Measurements from ENCODE around the gene CDH12. TPM values are rescaled to one million over a fixed set of nuclear protein-coding genes. Genes with fewer than 3 reads are reported as not detected.
"Not testable (repeated sequence)": the region's sequence is repeated elsewhere in the genome, so short reads cannot be mapped to it uniquely, and the experiment has no call there.

The CDH12 gene
- total and polyA plus RNA-seq, 2 donors (not counting 3 experiments of a cell fraction or from before 2014, with no cell fraction given): 0.03 TPM; not detected in 1

DNA sequence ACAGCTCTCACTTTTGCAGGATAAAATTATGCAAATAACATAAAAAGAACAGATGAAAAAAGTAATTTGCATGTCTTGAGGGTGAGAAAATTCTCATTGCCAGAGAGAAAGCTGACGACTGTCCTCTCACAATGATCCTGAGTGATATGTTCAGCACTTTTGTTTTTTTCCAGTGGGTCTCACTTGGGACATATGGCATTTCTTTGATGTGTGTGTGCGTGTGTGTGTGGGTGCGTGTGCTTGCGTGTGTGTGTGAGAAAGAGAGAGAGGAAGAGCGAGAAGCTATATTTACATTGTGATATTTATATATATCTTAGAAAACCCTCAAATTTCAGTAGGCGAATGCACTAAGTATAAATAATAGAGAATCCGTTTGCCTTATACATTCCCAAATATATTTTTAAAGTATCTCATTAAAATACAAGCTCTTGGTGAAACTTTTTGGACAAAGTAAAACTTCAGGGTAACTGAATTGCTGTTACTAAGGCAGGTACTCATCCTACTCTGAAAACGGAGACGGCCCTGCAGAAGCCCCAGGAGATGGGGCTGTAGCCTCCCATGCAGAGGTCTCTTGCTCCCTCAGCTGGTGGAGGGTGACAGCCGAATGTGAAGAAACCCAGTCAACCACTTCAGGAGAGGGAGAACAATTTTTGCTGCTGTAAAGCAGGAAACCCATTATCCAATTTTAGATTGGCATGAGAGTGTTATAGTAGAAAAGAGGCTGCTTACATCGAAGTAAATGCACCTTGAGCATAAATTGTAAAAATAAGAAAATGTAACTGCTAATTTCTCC, 639.2 kb downstream of the CDH12 start:
- TF ChIP-seq CTCF (IDR thresholded peaks at IDR 0.05; ENCODE audit: extremely low read depth in 1 of 2, insufficient read depth in 1 of 2, low read depth in 1 of 2, low read length in 2 of 2): peak in 1 of 2 donors; percentile 27
- H3K9ac ChIP-seq (replicated peaks; ENCODE audit: extremely low read depth, insufficient read depth, low read length); H3K4me3 ChIP-seq (replicated peaks in 1 of 3; ENCODE audit: insufficient read depth in 1 of 3, low read depth in 1 of 3, low read length in 3 of 3); CTCF ChIA-PET; H4K20me1 ChIP-seq (replicated peaks; ENCODE audit: control insufficient read depth, extremely low read depth, insufficient read depth, low read length); H3K79me2 ChIP-seq (ENCODE audit: control insufficient read depth, insufficient read depth, low read length); H3K9me1 ChIP-seq (replicated peaks; ENCODE audit: control insufficient read depth, extremely low read depth, insufficient read depth, low read length); H3K4me2 ChIP-seq (ENCODE audit: insufficient read depth, low read length); BruUV-seq (replicated peaks); H3K27ac ChIP-seq (ENCODE audit: insufficient read depth, low read depth, low read length); H3K36me3 ChIP-seq (ENCODE audit: control insufficient read depth in 2 of 2, extremely low read depth in 1 of 2, insufficient read depth in 2 of 2, low read length in 2 of 2); POLR2A ChIA-PET; H2AFZ ChIP-seq (ENCODE audit: low read depth, low read length); dilution Hi-C loops (cut with MboI; ENCODE audit: extremely low pct_ligation_motif_present, low sequenced_read_pairs); H3K4me1 ChIP-seq (ENCODE audit: control insufficient read depth, extremely low read depth, insufficient read depth, low read length); H3K9me3 ChIP-seq (replicated peaks; ENCODE audit: control insufficient read depth, insufficient read depth, low read length); H3K27me3 ChIP-seq (ENCODE audit: control insufficient read depth in 2 of 2, insufficient read depth in 2 of 2, low read length in 2 of 2): not testable (repeated sequence)
- intact Hi-C loops (cut with micrococcal nuclease): loop anchor here (2.0 to 10.0 kb wide), 2 partner anchors 289 to 397 kb away; no protein-coding TSS in a partner anchor
- FAIRE-seq (peak; percentile 78), DNase-seq (ENCODE audit: low read depth, low spot score) (peak; percentile 9)

DNA sequence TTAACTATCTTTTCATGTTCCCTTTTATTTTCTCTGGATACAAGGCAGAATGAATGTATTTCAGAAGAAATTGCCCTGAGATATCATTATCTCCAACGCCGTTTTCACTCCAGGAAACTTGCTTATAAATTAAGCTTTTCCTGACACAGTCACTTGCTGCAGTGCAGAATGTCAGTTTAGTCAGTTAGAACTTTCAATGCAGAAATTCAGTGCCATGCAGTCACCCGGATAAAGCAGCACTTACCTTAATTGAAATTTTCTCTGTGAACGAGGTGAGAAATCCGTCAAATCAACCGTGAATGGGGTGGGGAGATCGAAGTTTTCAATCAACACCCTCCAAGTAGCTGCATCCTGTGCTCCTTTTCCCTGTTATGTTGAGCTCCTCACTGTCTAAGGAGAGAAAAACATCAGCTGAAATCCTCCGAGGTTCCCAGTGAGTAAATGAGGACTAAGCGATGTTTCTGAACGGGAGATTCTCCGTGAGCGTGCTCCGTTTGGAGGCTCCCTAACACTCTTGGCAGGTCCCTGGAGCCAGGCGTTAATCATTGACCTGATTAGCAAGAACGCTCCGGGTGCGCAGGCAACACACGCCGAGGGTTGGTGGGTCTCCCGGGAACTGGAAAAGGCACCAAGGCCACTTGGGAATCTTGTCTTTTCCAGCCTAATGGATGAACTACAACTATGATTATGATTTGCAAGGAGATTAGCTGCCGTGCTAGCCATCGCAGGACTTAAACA, 640.7 kb downstream of the CDH12 start:
- peak overlapping the region; percentile 54 for H2AFZ ChIP-seq (ENCODE audit: low read depth, low read length)
- FAIRE-seq: peak; percentile 67
- H4K20me1 ChIP-seq (replicated peaks; ENCODE audit: control insufficient read depth, extremely low read depth, insufficient read depth, low read length); H3K9ac ChIP-seq (replicated peaks; ENCODE audit: extremely low read depth, insufficient read depth, low read length); H3K79me2 ChIP-seq (ENCODE audit: control insufficient read depth, insufficient read depth, low read length); dilution Hi-C loops (cut with MboI; ENCODE audit: extremely low pct_ligation_motif_present, low sequenced_read_pairs); H3K9me3 ChIP-seq (replicated peaks; ENCODE audit: control insufficient read depth, insufficient read depth, low read length); H3K4me1 ChIP-seq (ENCODE audit: control insufficient read depth, extremely low read depth, insufficient read depth, low read length); H3K9me1 ChIP-seq (replicated peaks; ENCODE audit: control insufficient read depth, extremely low read depth, insufficient read depth, low read length); BruUV-seq (replicated peaks); CTCF ChIA-PET; H3K27me3 ChIP-seq (ENCODE audit: control insufficient read depth in 2 of 2, insufficient read depth in 2 of 2, low read length in 2 of 2); POLR2A ChIA-PET; H3K27ac ChIP-seq (ENCODE audit: insufficient read depth, low read depth, low read length); H3K36me3 ChIP-seq (ENCODE audit: control insufficient read depth in 2 of 2, extremely low read depth in 1 of 2, insufficient read depth in 2 of 2, low read length in 2 of 2): not testable (repeated sequence)
- peak overlapping the region; percentile 11 for H3K4me2 ChIP-seq (ENCODE audit: insufficient read depth, low read length)
- peak overlapping the region in 1 of 3 experiments; percentile 10 for H3K4me3 ChIP-seq (replicated peaks in 1 of 3; ENCODE audit: insufficient read depth in 1 of 3, low read depth in 1 of 3, low read length in 3 of 3)
- DNase-seq (ENCODE audit: low read depth, low spot score): peak; percentile 5
- intact Hi-C loops (cut with micrococcal nuclease): loop anchor here (10.0 kb wide), 1 partner anchor 288 kb away; no protein-coding TSS in a partner anchor

DNA sequence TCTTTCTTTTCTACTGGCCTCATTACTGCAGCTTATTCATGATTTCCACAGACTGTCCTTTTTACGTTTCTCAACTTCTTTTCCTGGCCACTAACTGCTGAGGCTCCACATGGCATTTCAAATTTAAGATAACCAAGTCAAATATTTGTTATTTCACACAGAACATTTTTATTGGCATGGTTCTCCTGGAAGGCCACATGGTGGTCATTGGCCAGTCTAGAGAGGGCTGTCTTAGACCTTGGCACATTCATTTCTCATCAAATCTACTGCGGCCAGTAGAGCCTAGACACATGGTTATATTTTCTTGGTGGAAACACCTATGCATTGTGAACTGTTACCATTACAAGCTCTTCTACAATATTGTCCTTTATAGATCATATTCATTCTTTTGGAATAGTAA, 644.7 kb downstream of the CDH12 start:
- H3K36me3 ChIP-seq (ENCODE audit: control insufficient read depth in 2 of 2, extremely low read depth in 1 of 2, insufficient read depth in 2 of 2, low read length in 2 of 2); H3K79me2 ChIP-seq (ENCODE audit: control insufficient read depth, insufficient read depth, low read length); H3K4me3 ChIP-seq (replicated peaks in 1 of 3; ENCODE audit: insufficient read depth in 1 of 3, low read depth in 1 of 3, low read length in 3 of 3); H2AFZ ChIP-seq (ENCODE audit: low read depth, low read length); intact Hi-C loops (cut with micrococcal nuclease); H3K9me1 ChIP-seq (replicated peaks; ENCODE audit: control insufficient read depth, extremely low read depth, insufficient read depth, low read length); H3K9me3 ChIP-seq (replicated peaks; ENCODE audit: control insufficient read depth, insufficient read depth, low read length); H3K9ac ChIP-seq (replicated peaks; ENCODE audit: extremely low read depth, insufficient read depth, low read length); H3K4me2 ChIP-seq (ENCODE audit: insufficient read depth, low read length); POLR2A ChIA-PET; H3K27ac ChIP-seq (ENCODE audit: insufficient read depth, low read depth, low read length); H3K27me3 ChIP-seq (ENCODE audit: control insufficient read depth in 2 of 2, insufficient read depth in 2 of 2, low read length in 2 of 2); CTCF ChIA-PET; H3K4me1 ChIP-seq (ENCODE audit: control insufficient read depth, extremely low read depth, insufficient read depth, low read length); dilution Hi-C loops (cut with MboI; ENCODE audit: extremely low pct_ligation_motif_present, low sequenced_read_pairs); FAIRE-seq; H4K20me1 ChIP-seq (replicated peaks; ENCODE audit: control insufficient read depth, extremely low read depth, insufficient read depth, low read length); BruUV-seq (replicated peaks); DNase-seq (ENCODE audit: low read depth, low spot score): not testable (repeated sequence)

Measured in endothelial cell of umbilical vein (primary cell).